IMR-90 (cell line): ENCODE data around the gene OR52E5. TPM values are rescaled to one million over a fixed set of nuclear protein-coding genes. Genes with fewer than 3 reads are reported as not detected.

Source experiments
- ATAC-seq: fragments of 200-7000 bp; cut with Tn5 transposase; 2 replicates; pipeline ENCODE4 v1.9.1; 2020; ENCODE audit warnings: low read depth, mild to moderate bottlenecking, moderate library complexity
- BruUV-seq: library from RNA; stranded (reverse); fragments of 400-500 nt; replicated peaks from 2 replicates; lab custom pipeline; 2021; lab: Mats Ljungman, UMichigan
- CTCF ChIA-PET: fragments of 300-600 bp; formaldehyde crosslinking; extraction: SDS; loops from one replicate; lab custom pipeline; 2021; ENCODE audit warnings: antibody characterized with exemption; lab: Yijun Ruan, JAX
- POLR2A ChIA-PET: fragments of 300-600 bp; sonication (Branson Sonifier 250); formaldehyde crosslinking; loops from one replicate; lab custom pipeline; 2022; ENCODE audit warnings: antibody characterized with exemption; ENCODE audit not compliant: unreplicated experiment; lab: Charles Lee
- DNase-seq: peaks from one replicate; pipeline ENCODE4 v3.0.0; 2013
- H2AFZ ChIP-seq: replicated peaks from 2 replicates; pipeline ENCODE3; 2013; ENCODE audit warnings: low read length, mild to moderate bottlenecking; ENCODE audit not compliant: poor library complexity
- H2AK5ac ChIP-seq: 2 replicates; pipeline ENCODE4 v1.6.1; 2013; ENCODE audit warnings: low read depth, low read length, inconsistent platforms
- H2AK9ac ChIP-seq: replicated peaks from 2 replicates; pipeline ENCODE3; 2013; ENCODE audit warnings: mild to moderate bottlenecking, low read depth, low read length, moderate library complexity; ENCODE audit not compliant: poor library complexity
- H2BK120ac ChIP-seq: 2 replicates; pipeline ENCODE4 v1.6.1; 2013; ENCODE audit warnings: low read depth, low read length, inconsistent platforms
- H2BK15ac ChIP-seq: 3 replicates; pipeline ENCODE4 v1.6.1; 2013; ENCODE audit warnings: low read depth, low read length, inconsistent platforms
- H2BK20ac ChIP-seq: 2 replicates; pipeline ENCODE4 v1.6.1; 2013; ENCODE audit warnings: low read depth, mild to moderate bottlenecking, inconsistent platforms, low read length, moderate library complexity
- H2BK5ac ChIP-seq: 2 replicates; pipeline ENCODE4 v1.6.1; 2013; ENCODE audit warnings: mild to moderate bottlenecking, low read depth, low read length, inconsistent platforms; ENCODE audit not compliant: poor library complexity, severe bottlenecking
- H3K14ac ChIP-seq: replicated peaks from 2 replicates; pipeline ENCODE4 v1.6.1; 2013; ENCODE audit warnings: low read depth, low read length, inconsistent platforms
- H3K18ac ChIP-seq: 2 replicates; pipeline ENCODE4 v1.6.1; 2013; ENCODE audit warnings: low read depth, low read length, control low read depth
- H3K23ac ChIP-seq: 2 replicates; pipeline ENCODE4 v1.6.1; 2013; ENCODE audit warnings: low read depth, low read length, inconsistent platforms
- H3K27ac ChIP-seq: 2 replicates; pipeline ENCODE4 v1.5.1; 2013; ENCODE audit warnings: mild to moderate bottlenecking, control low read depth, low read length; ENCODE audit not compliant: insufficient read depth
- H3K27me3 ChIP-seq: 2 replicates; pipeline ENCODE4 v1.6.1; 2013; ENCODE audit warnings: low read length; ENCODE audit not compliant: control insufficient read depth, insufficient read depth
- H3K36me3 ChIP-seq: 2 replicates; pipeline ENCODE4 v1.6.1; 2013; ENCODE audit warnings: low read length, mixed read lengths; ENCODE audit not compliant: control insufficient read depth, insufficient read depth
- H3K4ac ChIP-seq: 2 replicates; pipeline ENCODE4 v1.6.1; 2013; ENCODE audit warnings: low read depth, low read length, inconsistent platforms
- H3K4me1 ChIP-seq: 2 replicates; pipeline ENCODE4 v1.6.1; 2013; ENCODE audit warnings: low read length, mixed read lengths; ENCODE audit not compliant: control insufficient read depth, insufficient read depth
- H3K4me2 ChIP-seq: 2 replicates; pipeline ENCODE4 v1.6.1; 2013; ENCODE audit warnings: low read depth, mild to moderate bottlenecking, control low read depth, low read length, moderate library complexity
- H3K4me3 ChIP-seq: 2 replicates; pipeline ENCODE4 v1.5.1; 2013; ENCODE audit warnings: low read depth, mild to moderate bottlenecking, control low read depth, low read length, moderate library complexity; ENCODE audit not compliant: insufficient read depth
- H3K56ac ChIP-seq: 2 replicates; pipeline ENCODE4 v1.6.1; 2013; ENCODE audit warnings: low read length, inconsistent platforms; ENCODE audit not compliant: insufficient read depth; ENCODE audit errors: extremely low read depth
- H3K79me1 ChIP-seq, 2 experiments: 2 replicates each; pipeline ENCODE4 v1.6.1; 2013; ENCODE audit warnings: low read length in 2 of 2, inconsistent platforms in 1 of 2, low read depth in 1 of 2
- H3K9ac ChIP-seq: 2 replicates; pipeline ENCODE4 v1.6.1; 2013; ENCODE audit warnings: low read depth, low read length, control low read depth
- H3K9me1 ChIP-seq: 2 replicates; pipeline ENCODE4 v1.6.1; 2013; ENCODE audit warnings: low read length, inconsistent platforms; ENCODE audit not compliant: insufficient read depth
- H3K9me3 ChIP-seq: 2 replicates; pipeline ENCODE4 v1.6.1; 2013; ENCODE audit warnings: low read length; ENCODE audit not compliant: control insufficient read depth, insufficient read depth
- H4K20me1 ChIP-seq: 2 replicates; pipeline ENCODE4 v1.6.1; 2013; ENCODE audit warnings: low read length, inconsistent platforms; ENCODE audit not compliant: insufficient read depth
- H4K5ac ChIP-seq: 2 replicates; pipeline ENCODE4 v1.6.1; 2013; ENCODE audit warnings: mild to moderate bottlenecking, low read depth, low read length, control low read depth
- H4K8ac ChIP-seq, 2 experiments: 2 replicates each; pipeline ENCODE4 v1.6.1; 2013; ENCODE audit warnings: low read depth in 2 of 2, low read length in 2 of 2, control low read depth in 1 of 2, inconsistent platforms in 1 of 2
- H4K91ac ChIP-seq: 2 replicates; pipeline ENCODE4 v1.6.1; 2013; ENCODE audit warnings: low read depth, low read length, inconsistent platforms; ENCODE audit not compliant: insufficient read depth
- BHLHE40 ChIP-seq: fragments of 150-350 bp; IDR thresholded peaks from 2 replicates; pipeline ENCODE4 v1.6.1; 2016; ENCODE audit warnings: mild to moderate bottlenecking, low read depth, low read length
- CEBPB ChIP-seq: IDR thresholded peaks from 2 replicates; pipeline ENCODE4 v1.6.1; 2012; ENCODE audit warnings: low read depth, low read length, improper control_type of control experiment
- FOS ChIP-seq: fragments of 150-350 bp; IDR thresholded peaks from 2 replicates; pipeline ENCODE4 v1.6.1; 2016; ENCODE audit warnings: low read depth, low read length
- POLR2A ChIP-seq: IDR thresholded peaks from 2 replicates; pipeline ENCODE4 v1.6.1; 2012; ENCODE audit warnings: mild to moderate bottlenecking, low read depth, low read length
- RAD21 ChIP-seq: IDR thresholded peaks from 2 replicates; pipeline ENCODE4 v1.6.1; 2012; ENCODE audit warnings: low read length, improper control_type of control experiment
- WGBS, 2 experiments: methylation state at CpG; one replicate each; pipeline versions ENCODE4 v1.1.5 to v1.1.7; 2013; ENCODE audit warnings: missing lambda C conversion rate in 2 of 2; ENCODE audit not compliant: insufficient read length in 1 of 2; ENCODE audit errors: extremely low coverage in 2 of 2; 5-methylcytosine and 5-hydroxymethylcytosine counted together
- dilution Hi-C: fragments of 300-500 bp; cut with HindIII; formaldehyde crosslinking; loops from one replicate; pipeline ENCODE4 v1.14.3; 2018; ENCODE audit warnings: low sequenced_read_pairs; ENCODE audit not compliant: unreplicated experiment
- in situ Hi-C: fragments of 300-500 bp; cut with MboI; formaldehyde crosslinking; loops from 3 replicates; pipeline ENCODE4 v1.14.3; 2019; ENCODE audit warnings: low sequenced_read_pairs, inconsistent platforms, mixed read lengths
- intact Hi-C: fragments of 100-400 bp; cut with micrococcal nuclease; formaldehyde crosslinking; loops from 2 replicates; pipeline ENCODE4 v1.10.0; 2022
- polyA plus RNA-seq, 3 experiments: library from polyadenylated mRNA; depleted of rRNA; stranded (reverse); fragments of >200 nt; gene quantifications; 2 replicates each; pipeline ENCODE4 v1.2.3, GENCODE V29; 2012; ENCODE audit warnings: low replicate concordance in 1 of 3
- total RNA-seq: library from RNA; depleted of rRNA; stranded (reverse); fragments of >200 nt; gene quantifications from 2 replicates; pipeline ENCODE4 v1.2.3, GENCODE V29; 2012

Gene OR52E5
- total and polyA plus RNA-seq, 2 of the 4 experiments (the other 2 are of a cell fraction) = not detected

DNA sequence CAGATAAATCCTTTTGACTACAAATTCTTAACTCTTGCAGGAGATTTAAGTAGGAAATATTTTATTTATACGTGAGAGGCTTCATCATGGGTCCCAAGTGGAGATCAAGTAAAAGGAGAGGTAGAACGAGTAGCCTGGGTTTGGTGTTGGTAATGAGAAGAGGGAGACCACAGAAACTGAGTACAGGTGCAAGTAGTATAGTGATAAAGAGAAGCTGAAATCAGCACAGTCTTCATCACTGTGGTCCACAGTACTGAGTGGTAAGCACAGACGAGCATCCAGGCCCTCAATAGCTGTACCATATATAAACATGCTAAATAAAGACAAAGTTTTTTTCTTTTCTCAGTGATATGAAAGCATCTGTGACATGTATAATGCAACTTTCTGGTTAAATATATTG, 5.8 kb upstream of the OR52E5 start:
- WGBS, 2 experiments = 14% methylated on average over 1 of the region's 3 CpGs; no CpG with 5 or more reads in 1 of the 2 experiments
- Histone ChIP-seq H2BK20ac (no peak overlapping the region), H3K14ac (no peak overlapping the region), H3K27ac (no peak overlapping the region), H3K4me3 (no peak overlapping the region), H2AFZ (no peak overlapping the region), H3K18ac (no peak overlapping the region), H3K36me3 (no peaks in the 10 kb centered on the region), H4K91ac (no peak overlapping the region), H4K8ac (no peak overlapping the region), H2AK9ac (no peak overlapping the region), H3K9ac (no peak overlapping the region), H2BK5ac (no peak overlapping the region), H3K4ac (no peak overlapping the region), H3K79me1 (no peaks in the 10 kb centered on the region), H3K4me1 (no peaks in the 10 kb centered on the region), H3K56ac (no peak overlapping the region), H3K4me2 (no peak overlapping the region), H3K9me3 (no peaks in the 10 kb centered on the region), H4K20me1 (no peaks in the 10 kb centered on the region), H3K27me3 (no peaks in the 10 kb centered on the region), H2AK5ac (no peak overlapping the region), H3K9me1 (no peaks in the 10 kb centered on the region), H4K5ac (no peak overlapping the region), H2BK120ac (no peak overlapping the region), H3K23ac (no peak overlapping the region), H2BK15ac (no peak overlapping the region)
- ATAC-seq (no peak), DNase-seq (no peak)
- no peak for TF ChIP-seq RAD21
- TF ChIP-seq BHLHE40 = no peak
- TF ChIP-seq CEBPB = no peak
- no peak for TF ChIP-seq POLR2A
- TF ChIP-seq FOS = no peak
- dilution Hi-C loops = no loop called here
- intact Hi-C loops = no loop called here
- ChIA-PET CTCF (no interaction called here), POLR2A (no interaction called here)
- in situ Hi-C loops = no loop called here
- BruUV-seq = no TSS peak
